Stimulated activated CD8-positive, alpha-beta memory T cell treated with anti-CD3 and anti-CD28 coated beads, Interleukin-12 subunit alpha, Interleukin-12 subunit beta, amount 100 ng/mL, for 1 hour (primary cell): ENCODE data around the gene MRPL14.
"Not testable (repeated sequence)": the region's sequence is repeated elsewhere in the genome, so short reads cannot be mapped to it uniquely, and the experiment has no call there.

Experiments
- DNase-seq: peaks from one replicate; pipeline ENCODE4 v3.0.0-alpha.2; 2020; ENCODE audit warnings: low read depth

MRPL14 gene

GRCh38 chr6:44149369-44150012 is 22.2 kb upstream of the MRPL14 start:
- DNase-seq = no peak

GRCh38 chr6:44148306-44148705 is 21.1 kb upstream of the MRPL14 start:
- DNase-seq = no peak

DNA sequence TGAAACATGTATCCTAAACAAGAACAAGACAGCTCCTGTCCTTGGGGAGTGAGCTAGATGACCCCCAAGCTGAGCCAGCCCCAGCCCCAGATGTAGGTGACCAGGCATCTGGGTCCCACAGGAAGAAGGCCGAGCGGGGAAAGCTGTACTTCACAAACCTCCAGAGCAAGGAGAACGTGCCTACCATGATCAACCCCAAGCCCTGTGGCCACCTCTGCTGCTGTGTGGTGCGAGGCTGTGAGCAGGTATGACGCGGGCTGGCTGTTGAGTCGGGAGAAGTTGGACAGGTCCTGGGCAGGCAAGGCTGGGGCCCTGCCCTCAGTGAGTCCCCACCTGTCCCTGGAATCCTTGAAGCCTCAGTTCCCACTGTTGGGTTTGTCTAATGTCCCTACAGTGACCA is 20.0 kb upstream of the MRPL14 start:
- DNase-seq = no peak

DNA sequence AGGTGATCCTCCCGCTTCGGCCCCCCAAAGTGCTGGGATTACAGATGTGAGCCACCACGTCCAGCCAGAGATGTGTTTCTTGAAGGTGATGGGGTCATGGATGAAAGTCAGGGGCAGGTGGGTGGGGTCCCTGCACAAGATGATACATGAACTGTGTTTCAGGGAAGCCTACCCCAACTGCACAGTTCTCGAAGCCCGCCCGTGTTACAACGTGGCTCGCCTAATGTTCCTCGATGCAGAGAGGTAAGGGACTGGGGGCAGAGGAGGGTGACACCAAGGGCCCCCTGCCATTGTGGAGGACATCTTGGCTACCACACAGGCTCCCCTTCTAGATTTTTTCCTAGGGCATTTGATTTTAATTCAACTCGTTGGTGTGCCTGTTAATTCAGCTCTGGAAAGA is 19.4 kb upstream of the MRPL14 start:
- DNase-seq = no peak

GRCh38 chr6:44145839-44146238 is 18.6 kb upstream of the MRPL14 start:
- no peak for DNase-seq

GRCh38 chr6:44144536-44144935 is 17.3 kb upstream of the MRPL14 start:
- not testable (repeated sequence) for DNase-seq

- no peak for DNase-seq
Observed at GRCh38 chr6:44143731-44144130, 16.5 kb upstream of the MRPL14 start.

- no peak for DNase-seq
Observed at GRCh38 chr6:44142835-44143234, 15.6 kb upstream of the MRPL14 start.

DNA sequence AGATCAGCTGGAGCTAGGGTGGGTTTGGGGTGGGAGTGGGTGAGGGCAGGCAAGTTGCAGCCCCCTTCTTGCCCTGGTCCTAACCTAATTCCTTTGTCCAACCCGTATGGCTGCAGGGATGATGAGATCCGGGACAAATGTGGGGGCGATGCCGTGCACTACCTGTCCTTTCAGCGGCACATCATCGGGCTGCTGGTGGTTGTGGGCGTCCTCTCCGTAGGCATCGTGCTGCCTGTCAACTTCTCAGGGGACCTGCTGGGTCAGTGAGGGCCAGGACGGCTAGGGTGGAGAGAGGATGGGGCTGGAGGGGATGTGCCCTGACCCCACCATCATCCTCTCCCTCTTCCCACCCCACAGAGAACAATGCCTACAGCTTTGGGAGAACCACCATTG is 12.1 kb upstream of the MRPL14 start:
- DNase-seq = no peak

DNA sequence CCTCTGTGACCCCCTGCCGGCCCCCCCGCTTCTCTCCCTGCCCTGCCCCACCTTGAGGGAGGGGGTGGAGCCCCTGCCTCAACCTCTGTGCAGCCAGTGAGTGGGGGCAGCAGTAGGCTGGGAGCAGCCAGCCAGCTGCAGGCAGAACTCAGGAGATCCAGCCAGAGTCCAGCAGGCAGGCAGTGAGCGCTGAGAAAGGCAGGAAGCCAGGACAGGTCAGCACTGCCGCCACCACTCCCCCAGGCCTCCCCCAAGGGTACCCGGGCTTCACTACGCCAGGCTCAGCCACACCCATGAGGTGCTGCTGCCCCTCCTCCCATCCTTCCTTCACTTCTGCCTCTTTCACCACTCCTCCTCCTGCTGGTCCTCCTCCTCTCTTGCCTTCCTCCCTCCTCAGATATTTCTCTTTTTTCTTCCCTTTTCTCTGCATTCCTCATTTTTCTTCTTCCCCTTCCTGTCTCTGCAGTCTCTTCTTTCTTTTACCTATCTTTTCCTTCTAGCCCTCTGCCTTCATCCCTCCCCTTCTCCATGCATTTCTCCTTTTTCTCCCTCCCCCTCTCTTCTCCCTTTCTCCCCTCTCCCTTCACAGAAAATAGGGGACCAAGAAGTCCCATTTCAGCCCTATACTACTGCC is 11.6 kb upstream of the MRPL14 start:
- no peak for DNase-seq

DNA sequence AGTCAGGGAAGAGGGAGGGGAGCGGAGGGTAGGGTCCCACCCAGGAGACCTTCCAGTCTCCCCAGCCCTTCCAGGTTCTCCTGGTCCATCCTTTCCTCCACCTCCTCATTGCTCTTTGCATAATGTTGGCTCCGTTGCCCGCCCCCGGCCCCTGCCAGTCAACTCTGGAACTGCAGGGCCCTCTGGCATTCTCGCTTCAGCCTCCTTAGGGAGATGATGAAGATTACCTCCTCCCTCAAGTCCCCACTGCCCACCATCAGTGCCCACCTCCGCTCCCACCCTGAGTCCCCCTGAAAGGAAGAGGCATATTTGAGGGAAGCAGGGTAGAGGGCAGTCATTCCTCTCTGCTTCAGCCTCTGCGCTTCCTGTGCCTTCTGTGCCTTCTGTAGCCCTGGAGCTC is 8.6 kb upstream of the MRPL14 start:
- no peak for DNase-seq

DNA sequence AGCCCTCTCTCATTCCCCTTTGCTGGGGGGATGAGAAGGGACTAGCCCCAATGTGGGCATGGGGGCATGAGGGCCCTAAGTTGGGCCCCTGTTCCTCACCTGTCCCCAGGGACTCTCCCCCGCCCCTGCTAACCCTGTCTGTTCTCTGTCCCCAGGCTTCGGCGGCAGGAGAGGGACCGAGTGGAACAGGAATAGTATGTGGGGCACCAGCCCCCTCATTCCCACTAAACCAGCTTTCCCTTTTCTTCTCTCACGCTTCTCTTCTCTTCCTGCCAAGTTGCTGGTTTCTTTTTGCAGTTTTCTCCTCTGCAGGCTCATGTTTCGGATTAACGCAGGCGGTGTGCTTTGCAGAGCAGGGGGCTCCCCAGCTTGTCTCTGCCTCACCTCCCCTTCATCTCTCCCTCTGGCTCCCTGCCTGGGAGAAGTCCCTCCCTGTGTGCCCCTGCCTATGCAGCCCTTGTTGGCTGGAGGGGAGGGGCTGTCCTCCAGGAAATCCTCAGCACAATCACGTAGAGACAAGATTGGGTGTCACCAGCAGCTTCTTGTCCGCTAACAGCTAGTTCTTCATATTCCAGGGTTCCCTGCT is 8.0 kb upstream of the MRPL14 start:
- no peak for DNase-seq

DNA sequence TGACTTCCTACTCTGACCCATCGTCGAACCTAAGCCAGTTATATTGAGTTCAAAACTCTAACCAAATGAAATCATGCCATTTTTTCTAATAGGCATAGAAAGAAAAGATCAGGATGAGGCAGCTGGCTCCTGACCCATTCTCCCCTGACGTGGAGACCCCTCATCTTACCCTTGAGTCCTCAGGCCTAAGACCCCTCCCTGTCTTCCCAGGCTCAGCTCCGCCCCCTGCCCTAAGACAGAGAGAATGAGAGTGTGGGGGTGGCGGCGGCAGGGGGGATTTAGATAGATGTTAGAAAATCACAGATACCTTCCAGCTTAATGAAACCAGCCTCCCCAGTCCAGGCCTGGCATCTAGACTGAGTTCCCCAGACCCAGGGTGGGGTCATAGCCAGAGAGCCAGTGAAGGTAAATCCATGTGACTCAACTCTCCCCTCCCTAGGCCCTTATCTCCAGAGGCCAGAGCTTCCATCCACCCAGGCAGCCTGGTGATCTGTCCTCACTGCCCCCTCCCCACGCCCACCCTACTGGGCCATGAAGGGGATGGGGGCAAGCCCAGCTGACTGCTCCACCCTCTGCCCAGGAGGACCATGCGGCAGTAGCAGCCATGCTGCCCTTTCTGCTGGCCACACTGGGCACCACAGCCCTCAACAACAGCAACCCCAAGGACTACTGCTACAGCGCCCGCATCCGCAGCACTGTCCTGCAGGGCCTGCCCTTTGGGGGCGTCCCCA is 6.9 kb upstream of the MRPL14 start:
- no peak for DNase-seq

GRCh38 chr6:44133003-44133931 is 6.0 kb upstream of the MRPL14 start:
- no peak for DNase-seq

GRCh38 chr6:44132476-44132875 is 5.2 kb upstream of the MRPL14 start:
- no peak for DNase-seq

- DNase-seq = no peak
Observed at GRCh38 chr6:44131892-44132291, 4.6 kb upstream of the MRPL14 start.

DNA sequence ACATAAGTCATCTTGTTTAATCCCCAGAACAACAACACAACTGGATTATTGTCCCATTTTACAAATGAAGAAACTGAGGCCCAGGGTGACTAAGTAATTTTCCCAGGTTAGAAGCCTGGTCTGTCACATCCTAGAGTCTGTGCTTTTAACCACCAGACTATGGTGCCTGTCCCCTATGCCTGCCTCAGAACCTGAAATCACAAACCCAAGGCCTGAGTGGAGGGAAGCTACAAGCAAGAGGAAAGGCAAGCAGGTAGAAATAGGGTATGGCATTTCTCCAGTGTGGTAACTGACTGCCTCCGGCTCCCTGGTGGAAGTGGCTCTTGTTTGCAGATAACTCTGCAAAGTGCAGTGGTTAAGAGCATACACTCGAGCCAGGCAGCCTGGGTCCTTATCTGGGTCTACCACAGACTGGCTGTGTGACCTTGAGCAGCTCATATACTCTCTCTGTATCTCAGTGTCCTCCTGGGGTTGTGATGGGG is 2.6 kb upstream of the MRPL14 start:
- DNase-seq = no peak

DNA sequence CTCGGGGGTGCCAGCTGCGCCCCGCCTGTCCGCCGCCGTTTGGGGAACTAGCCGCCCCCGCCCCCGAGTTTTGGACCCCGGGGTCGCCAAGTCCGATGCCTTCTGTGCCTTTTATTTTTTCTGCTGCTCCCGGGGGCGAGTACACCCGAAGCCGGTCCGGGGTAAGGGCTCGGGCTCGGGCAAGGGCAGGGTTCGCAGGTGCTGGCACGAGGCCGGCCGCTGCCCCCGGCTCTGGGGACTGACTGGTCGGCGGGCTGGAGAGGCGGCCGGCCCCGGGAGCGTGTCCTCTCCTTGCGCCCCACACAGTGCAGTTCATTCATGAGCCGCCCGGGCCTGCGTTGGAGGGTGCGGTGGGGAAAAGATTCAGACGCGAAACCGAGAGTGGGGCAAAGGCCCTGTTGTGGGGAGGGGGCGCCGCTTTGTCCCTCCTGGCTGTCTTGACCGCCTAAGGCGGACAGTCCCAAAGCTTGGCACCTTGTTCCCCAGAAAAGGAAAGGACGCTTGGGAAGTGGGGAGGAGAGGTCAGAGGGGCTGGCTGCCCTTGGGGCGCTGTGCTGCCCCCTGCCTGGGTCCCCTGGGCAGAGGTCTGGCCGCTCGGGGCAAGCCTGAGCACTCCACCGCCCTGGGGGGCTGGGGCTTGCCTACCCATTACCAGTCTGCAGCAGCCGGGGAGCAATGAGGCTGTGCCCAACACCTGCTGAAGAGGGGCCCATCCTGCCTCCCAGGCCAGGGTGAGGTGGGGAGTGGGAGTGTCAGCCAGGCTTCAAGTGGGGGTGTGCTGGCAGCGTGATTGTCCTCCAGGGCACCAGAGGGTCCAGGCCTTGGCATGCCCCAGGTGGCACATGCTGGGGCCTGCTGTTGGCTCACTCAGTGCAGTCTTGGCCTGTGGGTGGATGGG is 1.0 kb upstream of the MRPL14 start:
- no peak for DNase-seq

- DNase-seq = peak; percentile 45
Observed at GRCh38 chr6:44126320-44127149, 717 bp downstream of the MRPL14 start.

DNA sequence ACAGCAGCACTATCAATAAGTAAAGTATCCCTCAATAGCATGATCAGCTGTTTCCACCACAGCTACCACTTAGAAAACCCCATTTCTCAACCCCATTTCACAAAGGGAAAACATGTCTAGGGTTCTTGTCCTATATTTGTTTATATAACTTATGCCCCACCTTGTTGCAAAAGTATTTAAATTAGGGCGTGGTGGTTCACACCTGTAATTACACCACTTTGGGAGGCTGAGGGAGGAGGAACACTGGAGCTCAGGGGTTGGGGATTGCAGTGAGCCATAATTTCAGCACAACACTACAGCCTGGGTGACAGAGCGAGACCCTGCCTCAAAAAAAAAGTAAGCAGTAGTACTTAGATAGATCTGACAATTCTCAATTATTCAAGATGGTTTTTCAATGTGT is 3.7 kb downstream of the MRPL14 start:
- DNase-seq = no peak
